Stimulated activated naive CD4-positive, alpha-beta T cell treated with Interleukin-2 at 50 U/mL for 16 hours (primary cell): ENCODE results near the gene TMEM243.
A peak's percentile ranks its signal among the peaks of the same experiment; 100 is the strongest.
"Not testable (repeated sequence)": the region's sequence is repeated elsewhere in the genome, so short reads cannot be mapped to it uniquely, and the experiment has no call there.

Experiments
- DNase-seq: peaks from one replicate; lab custom pipeline; 2025; lab: John Stamatoyannopoulos, UW

The TMEM243 gene

GRCh38 chr7:87219545-87220025 is at the start of gene TMEM243:
TMEM243 (minus strand) TSS chr7:87219732; CDS start chr7:87219503, 229 bp downstream.
- DNase-seq = peak; percentile 82

GRCh38 chr7:87267239-87267900 is 47.8 kb upstream of the TMEM243 start:
- DNase-seq = no peak

GRCh38 chr7:87263537-87263936 is 44.0 kb upstream of the TMEM243 start:
- DNase-seq = no peak

- DNase-seq = no peak
Measured at GRCh38 chr7:87253589-87254087, 34.1 kb upstream of the TMEM243 start.

- DNase-seq = not testable (repeated sequence)
Measured at GRCh38 chr7:87245671-87246070, 26.1 kb upstream of the TMEM243 start.

- DNase-seq = not testable (repeated sequence)
Measured at GRCh38 chr7:87238464-87239051, 19.0 kb upstream of the TMEM243 start.

GRCh38 chr7:87234949-87235348 is 15.4 kb upstream of the TMEM243 start:
- no peak for DNase-seq

- no peak for DNase-seq
Measured at GRCh38 chr7:87231711-87232110, 12.2 kb upstream of the TMEM243 start.

- DNase-seq = no peak
Measured at GRCh38 chr7:87231258-87231657, 11.7 kb upstream of the TMEM243 start.

GRCh38 chr7:87226495-87226894 is 7.0 kb upstream of the TMEM243 start:
- DNase-seq = no peak

- DNase-seq = no peak
Measured at GRCh38 chr7:87225696-87226095, 6.2 kb upstream of the TMEM243 start.

- DNase-seq = no peak
Measured at GRCh38 chr7:87223666-87224065, 4.1 kb upstream of the TMEM243 start.

GRCh38 chr7:87220734-87221215 is 1.2 kb upstream of the TMEM243 start:
- no peak for DNase-seq

GRCh38 chr7:87220026-87220733 is 648 bp upstream of the TMEM243 start:
- DNase-seq = peak; percentile 80

- peak; percentile 18 for DNase-seq
Measured at GRCh38 chr7:87218796-87219544, 562 bp downstream of the TMEM243 start.

GRCh38 chr7:87217983-87218653 is 1.4 kb downstream of the TMEM243 start:
- DNase-seq = no peak

GRCh38 chr7:87216701-87217508 is 2.6 kb downstream of the TMEM243 start:
- peak; percentile 40 for DNase-seq

GRCh38 chr7:87215046-87215445 is 4.5 kb downstream of the TMEM243 start:
- DNase-seq = no peak

- no peak for DNase-seq
Measured at GRCh38 chr7:87213811-87214210, 5.7 kb downstream of the TMEM243 start.

- DNase-seq = no peak
Measured at GRCh38 chr7:87213252-87213651, 6.3 kb downstream of the TMEM243 start.

GRCh38 chr7:87212498-87212897 is 7.0 kb downstream of the TMEM243 start:
- no peak for DNase-seq
